ENCODE measurements around the gene ING5. TPM values are rescaled to one million over a fixed set of nuclear protein-coding genes. Genes with fewer than 3 reads are reported as not detected.
"Not testable (repeated sequence)": the region's sequence is repeated elsewhere in the genome, so short reads cannot be mapped to it uniquely, and the experiment has no call there.

The ING5 gene
- total RNA-seq, 2 donors from 2014 or later = 27.3 to 64.8 TPM

DNA sequence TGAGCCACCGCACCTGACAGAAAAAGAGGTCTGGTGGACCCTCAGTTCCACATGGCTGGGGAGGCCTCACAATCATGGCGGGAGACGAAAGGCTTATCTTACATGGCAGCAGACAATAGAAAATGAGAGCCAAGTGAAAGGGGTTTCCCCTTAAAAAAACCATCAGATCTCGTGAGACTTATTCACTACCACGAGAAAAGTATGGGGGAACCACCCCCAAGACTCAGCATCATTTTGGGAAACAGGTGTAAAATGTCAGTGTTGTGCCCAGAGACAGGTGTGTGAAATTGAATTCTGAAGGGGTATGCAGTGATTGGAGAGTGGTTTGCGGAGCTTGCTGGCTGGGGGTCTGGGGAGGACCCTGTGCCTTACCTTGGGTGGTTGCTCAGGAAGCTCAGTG is 28.0 kb downstream of the ING5 start:
- ATAC-seq (ENCODE audit: insufficient number of reproducible peaks, low FRiP score, low read depth) (no peak), DNase-seq (ENCODE audit: low spot score) (no peak)
- TF ChIP-seq, protein P1, sequence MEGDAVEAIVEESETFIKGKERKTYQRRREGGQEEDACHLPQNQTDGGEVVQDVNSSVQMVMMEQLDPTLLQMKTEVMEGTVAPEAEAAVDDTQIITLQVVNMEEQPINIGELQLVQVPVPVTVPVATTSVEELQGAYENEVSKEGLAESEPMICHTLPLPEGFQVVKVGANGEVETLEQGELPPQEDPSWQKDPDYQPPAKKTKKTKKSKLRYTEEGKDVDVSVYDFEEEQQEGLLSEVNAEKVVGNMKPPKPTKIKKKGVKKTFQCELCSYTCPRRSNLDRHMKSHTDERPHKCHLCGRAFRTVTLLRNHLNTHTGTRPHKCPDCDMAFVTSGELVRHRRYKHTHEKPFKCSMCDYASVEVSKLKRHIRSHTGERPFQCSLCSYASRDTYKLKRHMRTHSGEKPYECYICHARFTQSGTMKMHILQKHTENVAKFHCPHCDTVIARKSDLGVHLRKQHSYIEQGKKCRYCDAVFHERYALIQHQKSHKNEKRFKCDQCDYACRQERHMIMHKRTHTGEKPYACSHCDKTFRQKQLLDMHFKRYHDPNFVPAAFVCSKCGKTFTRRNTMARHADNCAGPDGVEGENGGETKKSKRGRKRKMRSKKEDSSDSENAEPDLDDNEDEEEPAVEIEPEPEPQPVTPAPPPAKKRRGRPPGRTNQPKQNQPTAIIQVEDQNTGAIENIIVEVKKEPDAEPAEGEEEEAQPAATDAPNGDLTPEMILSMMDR (IDR thresholded peaks at IDR 0.05) = no peak
- H3K4me1 ChIP-seq (ENCODE audit: control insufficient read depth in 1 of 2, low read depth in 2 of 2) = peaks cover 4% of the 10 kb centered on the region in 2 donors
- no peaks in the 10 kb centered on the region for H3K27me3 ChIP-seq (replicated peaks; ENCODE audit: insufficient read depth)
- H3K36me3 ChIP-seq = no peaks in the 10 kb centered on the region
- H3K27ac ChIP-seq = no peak overlapping the region
- H3K4me3 ChIP-seq = no peak overlapping the region
- no peaks in the 10 kb centered on the region for H3K9me3 ChIP-seq

DNA sequence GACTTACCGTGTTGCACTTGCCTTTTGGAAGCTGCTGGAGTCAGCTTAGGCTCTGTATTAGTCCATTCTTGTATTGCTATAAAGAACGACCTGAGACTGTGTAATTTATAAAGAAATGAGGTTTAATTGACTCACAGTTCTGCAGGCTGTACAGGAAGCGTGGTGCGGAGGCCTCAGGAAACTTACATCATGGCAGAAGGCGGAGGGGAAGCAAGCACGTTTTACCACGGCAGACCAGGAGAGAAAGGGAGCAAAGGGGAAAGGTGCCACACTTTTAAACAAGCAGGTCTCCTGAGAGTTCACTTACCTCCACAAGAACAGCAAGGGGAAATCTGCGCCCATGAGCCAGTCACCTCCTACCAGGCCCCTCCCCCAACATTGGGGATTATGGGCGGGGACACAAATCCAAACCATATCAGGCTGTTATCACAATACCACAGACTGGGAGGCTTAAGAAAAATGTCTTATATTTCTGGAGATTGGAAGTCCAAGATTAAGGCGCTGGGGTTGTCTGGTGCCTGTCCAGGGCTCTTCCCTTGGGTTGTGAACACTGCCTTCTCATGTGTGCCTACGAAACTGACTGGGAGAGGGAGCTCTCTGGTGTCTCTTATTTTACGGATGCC is 28.9 kb downstream of the ING5 start:
- peaks cover 4 to 7% of the 10 kb centered on the region in 2 donors for H3K4me1 ChIP-seq (ENCODE audit: control insufficient read depth in 1 of 2, low read depth in 2 of 2)
- ATAC-seq (ENCODE audit: insufficient number of reproducible peaks, low FRiP score, low read depth) (no peak), DNase-seq (ENCODE audit: low spot score) (no peak)
- H3K27ac ChIP-seq = no peak overlapping the region
- no peaks in the 10 kb centered on the region for H3K9me3 ChIP-seq
- H3K4me3 ChIP-seq = no peak overlapping the region
- no peaks in the 10 kb centered on the region for H3K27me3 ChIP-seq (replicated peaks; ENCODE audit: insufficient read depth)
- TF ChIP-seq, protein P1 (IDR thresholded peaks at IDR 0.05) = no peak
- no peaks in the 10 kb centered on the region for H3K36me3 ChIP-seq

DNA sequence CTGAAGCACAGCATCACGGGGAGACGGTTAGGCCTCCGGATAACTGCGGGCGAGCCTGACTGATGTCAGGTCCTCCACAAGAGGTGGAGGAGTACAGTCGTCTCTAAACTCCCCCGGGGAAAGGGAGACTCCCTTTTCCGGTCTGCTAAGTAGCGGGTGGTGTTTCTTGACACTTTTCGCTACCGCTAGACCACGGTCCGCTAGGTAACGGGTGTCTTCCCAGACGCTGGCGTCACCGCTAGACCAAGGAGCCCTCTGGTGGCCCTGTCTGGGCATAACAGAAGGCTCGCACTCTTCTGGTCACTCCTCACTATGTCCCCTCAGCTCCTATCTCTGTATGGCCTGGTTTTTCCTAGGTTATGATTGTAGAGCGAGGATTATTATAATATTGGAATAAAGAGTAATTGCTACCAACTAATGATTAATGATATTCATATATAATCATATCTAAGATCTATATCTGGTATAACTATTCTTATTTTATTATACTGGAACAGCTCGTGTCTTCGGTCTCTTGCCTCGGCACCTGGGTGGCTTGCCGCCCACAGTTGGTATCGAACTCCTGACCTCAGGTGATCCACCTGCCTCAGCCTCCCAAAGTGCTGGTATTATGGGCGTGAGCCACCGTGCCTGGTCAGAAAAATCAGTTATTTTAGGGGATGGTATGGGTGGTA is 30.8 kb downstream of the ING5 start:
- H3K36me3 ChIP-seq; H3K27ac ChIP-seq; H3K27me3 ChIP-seq (replicated peaks; ENCODE audit: insufficient read depth); DNase-seq (ENCODE audit: low spot score); H3K9me3 ChIP-seq; ATAC-seq (ENCODE audit: insufficient number of reproducible peaks, low FRiP score, low read depth); H3K4me3 ChIP-seq: not testable (repeated sequence)
- peaks cover 4 to 19% of the 10 kb centered on the region in 2 donors for H3K4me1 ChIP-seq (ENCODE audit: control insufficient read depth in 1 of 2, low read depth in 2 of 2)
- TF ChIP-seq, protein P1 (IDR thresholded peaks at IDR 0.05) = peak; percentile 69

DNA sequence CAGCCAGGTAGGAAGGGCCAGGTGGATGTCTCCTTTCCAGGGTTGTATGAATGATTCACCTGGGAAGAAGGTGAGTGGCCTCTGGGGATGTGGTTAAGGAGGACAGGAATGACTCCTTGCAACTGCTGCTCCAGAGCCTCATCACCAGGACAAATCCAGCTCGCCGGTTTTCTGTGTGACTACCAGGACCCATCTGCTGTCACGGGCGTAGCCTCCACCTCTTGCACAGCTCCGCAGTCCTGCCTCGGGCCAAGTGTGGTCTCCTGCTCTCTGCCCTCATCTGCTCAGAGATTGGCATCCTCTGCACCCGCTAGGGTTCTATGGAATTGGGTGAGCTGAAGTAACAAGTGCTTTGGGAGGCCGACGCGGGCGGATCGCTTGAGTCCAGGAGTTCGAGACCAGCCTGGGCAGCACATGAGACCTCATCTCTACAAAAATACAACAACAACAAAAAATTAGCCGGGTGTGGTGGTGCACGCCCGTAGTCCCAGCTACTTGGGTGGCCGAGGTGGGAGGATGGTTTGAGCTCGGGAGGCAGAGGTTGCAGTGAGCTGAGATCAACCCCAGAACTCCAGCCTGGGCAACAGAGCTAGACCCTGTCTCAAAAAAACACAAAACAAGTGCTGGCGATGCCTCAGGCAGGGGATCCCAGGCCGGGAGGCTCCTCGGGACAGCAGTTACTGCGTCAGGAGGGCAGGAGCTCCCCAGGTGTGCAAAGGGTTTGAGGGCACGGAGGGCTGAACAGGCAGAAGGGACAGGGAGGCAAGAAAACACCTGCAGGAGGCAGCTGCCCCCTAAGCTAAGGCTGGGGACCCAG is 31.8 kb downstream of the ING5 start:
- ATAC-seq (ENCODE audit: insufficient number of reproducible peaks, low FRiP score, low read depth) (no peak), DNase-seq (ENCODE audit: low spot score) (no peak)
- H3K4me3 ChIP-seq = peak overlapping the region; percentile 99
- H3K27ac ChIP-seq = peak overlapping the region; percentile 56 to 61
- no peaks in the 10 kb centered on the region for H3K36me3 ChIP-seq
- no peaks in the 10 kb centered on the region for H3K9me3 ChIP-seq
- TF ChIP-seq, protein P1 (IDR thresholded peaks at IDR 0.05) = no peak
- peaks cover 4 to 19% of the 10 kb centered on the region in 2 donors for H3K4me1 ChIP-seq (ENCODE audit: control insufficient read depth in 1 of 2, low read depth in 2 of 2)
- no peaks in the 10 kb centered on the region for H3K27me3 ChIP-seq (replicated peaks; ENCODE audit: insufficient read depth)

DNA sequence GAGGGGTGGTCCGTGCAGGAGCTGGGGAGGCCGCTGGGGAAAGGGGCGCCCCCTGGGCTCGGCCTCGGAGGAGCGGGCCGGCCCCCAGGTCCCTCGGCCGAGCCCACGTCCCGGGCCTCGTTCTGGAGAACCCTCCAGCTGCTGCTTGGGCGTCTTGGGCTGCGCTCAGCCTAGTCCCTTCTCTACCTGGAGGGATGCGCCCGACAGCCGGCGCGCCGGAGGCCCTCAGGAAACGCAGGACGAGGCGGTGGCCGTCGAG is 32.3 kb downstream of the ING5 start:
- peak overlapping the region; percentile 99 for H3K4me3 ChIP-seq

More for the DNA sequence above, 32.3 kb downstream of the ING5 start:
- Histone ChIP-seq H3K9me3 (no peaks in the 10 kb centered on the region), H3K27ac (peak overlapping the region; percentile 56 to 61), H3K36me3 (no peaks in the 10 kb centered on the region), H3K4me1 (ENCODE audit: control insufficient read depth in 1 of 2, low read depth in 2 of 2) (peaks cover 4 to 19% of the 10 kb centered on the region in 2 donors), H3K27me3 (replicated peaks; ENCODE audit: insufficient read depth) (no peaks in the 10 kb centered on the region)
- ATAC-seq (ENCODE audit: insufficient number of reproducible peaks, low FRiP score, low read depth) (peak; percentile 27), DNase-seq (ENCODE audit: low spot score) (no peak)
- TF ChIP-seq, protein P1 (IDR thresholded peaks at IDR 0.05) = no peak

Measured in thoracic aorta (tissue), 2 donors.